Hematopoietic multipotent progenitor cell treated with erythropoietin and hydrocortisone succinate and interleukin-3 and kit ligand, for 6 days (in vitro differentiated cells): ENCODE measurements around the gene PRAF2.

Source experiments
- DNase-seq: peaks from one replicate; pipeline ENCODE4 v3.0.0-alpha.2; 2015

Gene PRAF2

GRCh38 chrX:49071877-49072711 lies 1.7 kb downstream of the PRAF2 start:
- peak; percentile 9 for DNase-seq

- no peak for DNase-seq
These were observed 2.8 kb downstream of the PRAF2 start for GRCh38 chrX:49070988-49071387.

GRCh38 chrX:49069038-49069437 lies 4.8 kb downstream of the PRAF2 start:
- no peak for DNase-seq

GRCh38 chrX:49067285-49068120 lies 6.3 kb downstream of the PRAF2 start:
- no peak for DNase-seq

- no peak for DNase-seq
These were observed 7.1 kb downstream of the PRAF2 start for GRCh38 chrX:49066690-49067089.

- no peak for DNase-seq
These were observed 7.5 kb downstream of the PRAF2 start for GRCh38 chrX:49066278-49066677.

GRCh38 chrX:49064735-49065134 lies 9.1 kb downstream of the PRAF2 start:
- DNase-seq = no peak

GRCh38 chrX:49064303-49064702 lies 9.5 kb downstream of the PRAF2 start:
- no peak for DNase-seq

GRCh38 chrX:49063715-49064114 lies 10.1 kb downstream of the PRAF2 start:
- no peak for DNase-seq

- no peak for DNase-seq
These were observed 11.9 kb downstream of the PRAF2 start for GRCh38 chrX:49061916-49062315.

- DNase-seq = no peak
These were observed 12.3 kb downstream of the PRAF2 start for GRCh38 chrX:49061490-49061889.

GRCh38 chrX:49060914-49061313 lies 12.9 kb downstream of the PRAF2 start:
- DNase-seq = no peak

- DNase-seq = no peak
These were observed 14.1 kb downstream of the PRAF2 start for GRCh38 chrX:49059681-49060085.

- DNase-seq = no peak
These were observed 14.6 kb downstream of the PRAF2 start for GRCh38 chrX:49059201-49059600.

- DNase-seq = no peak
These were observed 15.0 kb downstream of the PRAF2 start, which contains the start of gene CCDC120 for GRCh38 chrX:49058794-49059193. TSS of gene CCDC120 (plus strand) at chrX:49058999. CDS start at chrX:49062042, 3,043 bp downstream.

GRCh38 chrX:49054073-49054762 lies 19.6 kb downstream of the PRAF2 start:
- peak; percentile 13 for DNase-seq

- DNase-seq = peak; percentile 76
These were observed 20.4 kb downstream of the PRAF2 start for GRCh38 chrX:49053223-49054072.

- DNase-seq = no peak
These were observed 29.9 kb downstream of the PRAF2 start for GRCh38 chrX:49043987-49044281.

- DNase-seq = peak; percentile 98
These were observed 30.4 kb downstream of the PRAF2 start, which contains the start of gene TFE3 for GRCh38 chrX:49043220-49043986. TSS of gene TFE3 (minus strand) at chrX:49043357. CDS start at chrX:49043226, 131 bp downstream.

GRCh38 chrX:49042581-49043219 lies 31.1 kb downstream of the PRAF2 start:
- peak; percentile 6 for DNase-seq
